GM23338 (cell line): ENCODE results near the gene SPTB. TPM values are rescaled to one million over a fixed set of nuclear protein-coding genes. Genes with fewer than 3 reads are reported as not detected.

Experiments
- ATAC-seq: fragments of 200-7000 bp; cut with Tn5 transposase; 3 replicates; pipeline ENCODE4 v1.9.1; 2020
- DNase-seq: peaks from one replicate; pipeline ENCODE4 v3.0.0-alpha.2; 2015; ENCODE audit warnings: low spot score
- H2AFZ ChIP-seq: fragments of 200-600 bp; sonication (generic); 2 replicates; pipeline ENCODE4 v1.8.0; 2016; ENCODE audit warnings: antibody characterized with exemption, mild to moderate bottlenecking, moderate library complexity
- H3F3A ChIP-seq: fragments of 200-600 bp; sonication (generic); replicated peaks from 2 replicates; pipeline ENCODE4 v1.8.0; 2017; ENCODE audit warnings: antibody characterized with exemption, mixed run types, low read depth
- H3K27ac ChIP-seq: fragments of 200-600 bp; sonication (generic); 2 replicates; pipeline ENCODE4 v1.6.1; 2016; ENCODE audit warnings: low read depth
- H3K27me3 ChIP-seq: fragments of 200-600 bp; sonication (generic); 2 replicates; pipeline ENCODE4 v1.8.0; 2016; ENCODE audit warnings: mild to moderate bottlenecking, mixed run types, moderate library complexity; ENCODE audit not compliant: insufficient read depth
- H3K36me3 ChIP-seq: fragments of 200-600 bp; sonication (generic); 2 replicates; pipeline ENCODE4 v1.8.0; 2016; ENCODE audit warnings: mild to moderate bottlenecking; ENCODE audit not compliant: insufficient read depth
- H3K4me1 ChIP-seq: fragments of 200-600 bp; sonication (generic); 2 replicates; pipeline ENCODE4 v1.8.0; 2016; ENCODE audit warnings: mild to moderate bottlenecking, moderate library complexity; ENCODE audit not compliant: insufficient read depth
- H3K4me2 ChIP-seq: fragments of 200-600 bp; sonication (generic); 2 replicates; pipeline ENCODE4 v1.7.1; 2017; ENCODE audit warnings: mixed run types
- H3K4me3 ChIP-seq: fragments of 200-600 bp; sonication (generic); 2 replicates; pipeline ENCODE4 v1.6.1; 2016; ENCODE audit warnings: mixed run types
- H3K79me2 ChIP-seq: fragments of 200-600 bp; sonication (generic); replicated peaks from 2 replicates; pipeline ENCODE4 v1.8.0; 2017; ENCODE audit warnings: mild to moderate bottlenecking; ENCODE audit not compliant: insufficient read depth
- H3K9me2 ChIP-seq: fragments of 200-600 bp; sonication (generic); 2 replicates; pipeline ENCODE4 v1.8.0; 2017; ENCODE audit not compliant: insufficient read depth
- H4K20me1 ChIP-seq: fragments of 200-600 bp; sonication (generic); replicated peaks from 2 replicates; pipeline ENCODE4 v1.8.0; 2017; ENCODE audit warnings: mild to moderate bottlenecking; ENCODE audit not compliant: insufficient read depth
- H3K27ac Mint-ChIP-seq: 2 replicates; pipeline ENCODE4 v1.8.0; 2020; ENCODE audit warnings: inconsistent platforms, mild to moderate bottlenecking, moderate library complexity, mixed read lengths
- H3K27me3 Mint-ChIP-seq: 3 replicates; pipeline ENCODE4 v1.8.0; 2022; ENCODE audit warnings: low read depth, mild to moderate bottlenecking, moderate library complexity, mixed read lengths, inconsistent platforms; ENCODE audit not compliant: insufficient read depth, poor library complexity
- H3K36me3 Mint-ChIP-seq: 3 replicates; pipeline ENCODE4 v1.8.0; 2021; ENCODE audit warnings: low read depth, mild to moderate bottlenecking, inconsistent platforms, moderate library complexity, mixed read lengths
- H3K4me1 Mint-ChIP-seq: 3 replicates; pipeline ENCODE4 v1.8.0; 2020; ENCODE audit warnings: mild to moderate bottlenecking, inconsistent platforms, mixed read lengths
- H3K4me3 Mint-ChIP-seq: 3 replicates; pipeline ENCODE4 v1.8.0; 2021; ENCODE audit warnings: moderate library complexity, mild to moderate bottlenecking, inconsistent platforms, mixed read lengths
- H3K9me3 Mint-ChIP-seq: 3 replicates; pipeline ENCODE4 v1.8.0; 2020; ENCODE audit warnings: moderate library complexity, mild to moderate bottlenecking, inconsistent platforms, mixed read lengths
- CREB1 ChIP-seq: fragments of 250-450 bp; sonication (Bioruptor Pico); IDR thresholded peaks from 2 replicates; pipeline ENCODE4 v1.5.0; 2020; ENCODE audit warnings: low read depth, mild to moderate bottlenecking, moderate library complexity
- ETS1 ChIP-seq: IDR thresholded peaks from 2 replicates; pipeline ENCODE4 v1.6.1; 2016; ENCODE audit warnings: antibody characterized with exemption
- EZH2 ChIP-seq: fragments of 200-600 bp; sonication (generic); IDR thresholded peaks from one replicate; pipeline ENCODE4 v1.8.0; 2017; ENCODE audit warnings: antibody characterized with exemption, mild to moderate bottlenecking, low read depth; ENCODE audit not compliant: unreplicated experiment
- EZH2phosphoT487 ChIP-seq: fragments of 200-600 bp; sonication (generic); IDR thresholded peaks from one replicate; pipeline ENCODE4 v1.8.1; 2018; ENCODE audit warnings: antibody characterized with exemption; ENCODE audit not compliant: unreplicated experiment
- JUNB ChIP-seq: IDR thresholded peaks from one replicate; pipeline ENCODE4 v1.6.1; 2016; ENCODE audit warnings: antibody characterized with exemption; ENCODE audit not compliant: unreplicated experiment
- NANOG ChIP-seq: IDR thresholded peaks from 2 replicates; pipeline ENCODE4 v1.6.1; 2016; ENCODE audit warnings: antibody characterized with exemption, borderline replicate concordance
- POLR2AphosphoS5 ChIP-seq: IDR thresholded peaks from 2 replicates; pipeline ENCODE4 v1.6.1; 2016; ENCODE audit warnings: antibody characterized with exemption, low read depth
- STAT1 ChIP-seq: IDR thresholded peaks from one replicate; pipeline ENCODE4 v1.6.1; 2016; ENCODE audit warnings: antibody characterized with exemption; ENCODE audit not compliant: unreplicated experiment
- ZNF114 ChIP-seq: fragments of 250-450 bp; sonication (Bioruptor Pico); IDR thresholded peaks from 2 replicates; pipeline ENCODE4 v1.5.0; 2020; ENCODE audit warnings: mild to moderate bottlenecking, moderate library complexity
- ZNF331 ChIP-seq: fragments of 250-450 bp; sonication (Bioruptor Pico); IDR thresholded peaks from 2 replicates; pipeline ENCODE4 v1.5.0; 2020; ENCODE audit warnings: low read depth, mild to moderate bottlenecking, moderate library complexity
- polyA plus RNA-seq: library from polyadenylated mRNA; unstranded; fragments of >200 nt; fragmentation: Nextera tagmentation; extraction: Ambion mirVana; gene quantifications from 2 replicates; pipeline ENCODE4 v1.2.1, GENCODE V29; 2016
- total RNA-seq: library from RNA; depleted of rRNA; stranded (reverse); fragments of >200 nt; shearing (Covaris generic); gene quantifications from 2 replicates; pipeline ENCODE4 v1.2.3, GENCODE V29; 2014
- TF ChIP-seq, protein P1 (sequence below): IDR thresholded peaks from one replicate; pipeline ENCODE4 v1.6.1; 2018; ENCODE audit warnings: antibody characterized with exemption; ENCODE audit not compliant: unreplicated experiment
- TF ChIP-seq, protein P2 (sequence below): fragments of 250-450 bp; sonication (Bioruptor Pico); IDR thresholded peaks from 2 replicates; pipeline ENCODE4 v1.5.0; 2020; ENCODE audit warnings: mild to moderate bottlenecking, moderate library complexity
- TF ChIP-seq, protein P3 (sequence below), 2 experiments: fragments of 200-600 bp in 1 of 2; sonication (generic) in 1 of 2; conservative IDR thresholded peaks; 2 replicates each; pipeline versions ENCODE4 v1.5.1 to v1.6.1; 2016 to 2017; ENCODE audit warnings: antibody characterized with exemption in 2 of 2, low read depth in 2 of 2, mild to moderate bottlenecking in 2 of 2, moderate library complexity in 1 of 2

The SPTB gene
- total and polyA plus RNA-seq, 2 experiments from 2014 or later = 1.1 to 1.9 TPM

GRCh38 chr14:64923015-64923414 is 43.3 kb upstream of the SPTB start:
- H3K4me3 Mint-ChIP-seq = no peak overlapping the region
- Histone ChIP-seq H3K36me3 (peaks cover 23% of the 10 kb centered on the region; the same call in 1 of the 2 replicates), H3F3A (peaks cover 3% of the 10 kb centered on the region; the same call in 1 of the 2 replicates), H3K27me3 (no peaks in the 10 kb centered on the region), H2AFZ (no peak overlapping the region), H3K4me3 (no peak overlapping the region), H3K9me2 (no peaks in the 10 kb centered on the region), H3K79me2 (0 out of 2 replicates have a peak, but pooled peaks cover 4% of the 10 kb centered on the region), H3K4me2 (no peak overlapping the region), H4K20me1 (0 out of 2 replicates have a peak, but pooled peaks cover 3% of the 10 kb centered on the region), H3K27ac (no peak overlapping the region), H3K4me1 (no peaks in the 10 kb centered on the region)
- DNase-seq (no peak), ATAC-seq (no peak)
- TF ChIP-seq EZH2phosphoT487 (no peak), ZNF331 (CRISPR knock-in tag) (no peak), NANOG (no peak), ZNF114 (CRISPR knock-in tag) (no peak), JUNB (no peak), STAT1 (no peak), CREB1 (CRISPR knock-in tag) (no peak), EZH2 (no peak), POLR2AphosphoS5 (no peak), ETS1 (no peak)
- TF ChIP-seq, protein P1, sequence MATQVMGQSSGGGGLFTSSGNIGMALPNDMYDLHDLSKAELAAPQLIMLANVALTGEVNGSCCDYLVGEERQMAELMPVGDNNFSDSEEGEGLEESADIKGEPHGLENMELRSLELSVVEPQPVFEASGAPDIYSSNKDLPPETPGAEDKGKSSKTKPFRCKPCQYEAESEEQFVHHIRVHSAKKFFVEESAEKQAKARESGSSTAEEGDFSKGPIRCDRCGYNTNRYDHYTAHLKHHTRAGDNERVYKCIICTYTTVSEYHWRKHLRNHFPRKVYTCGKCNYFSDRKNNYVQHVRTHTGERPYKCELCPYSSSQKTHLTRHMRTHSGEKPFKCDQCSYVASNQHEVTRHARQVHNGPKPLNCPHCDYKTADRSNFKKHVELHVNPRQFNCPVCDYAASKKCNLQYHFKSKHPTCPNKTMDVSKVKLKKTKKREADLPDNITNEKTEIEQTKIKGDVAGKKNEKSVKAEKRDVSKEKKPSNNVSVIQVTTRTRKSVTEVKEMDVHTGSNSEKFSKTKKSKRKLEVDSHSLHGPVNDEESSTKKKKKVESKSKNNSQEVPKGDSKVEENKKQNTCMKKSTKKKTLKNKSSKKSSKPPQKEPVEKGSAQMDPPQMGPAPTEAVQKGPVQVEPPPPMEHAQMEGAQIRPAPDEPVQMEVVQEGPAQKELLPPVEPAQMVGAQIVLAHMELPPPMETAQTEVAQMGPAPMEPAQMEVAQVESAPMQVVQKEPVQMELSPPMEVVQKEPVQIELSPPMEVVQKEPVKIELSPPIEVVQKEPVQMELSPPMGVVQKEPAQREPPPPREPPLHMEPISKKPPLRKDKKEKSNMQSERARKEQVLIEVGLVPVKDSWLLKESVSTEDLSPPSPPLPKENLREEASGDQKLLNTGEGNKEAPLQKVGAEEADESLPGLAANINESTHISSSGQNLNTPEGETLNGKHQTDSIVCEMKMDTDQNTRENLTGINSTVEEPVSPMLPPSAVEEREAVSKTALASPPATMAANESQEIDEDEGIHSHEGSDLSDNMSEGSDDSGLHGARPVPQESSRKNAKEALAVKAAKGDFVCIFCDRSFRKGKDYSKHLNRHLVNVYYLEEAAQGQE = no peak
- TF ChIP-seq, protein P2, sequence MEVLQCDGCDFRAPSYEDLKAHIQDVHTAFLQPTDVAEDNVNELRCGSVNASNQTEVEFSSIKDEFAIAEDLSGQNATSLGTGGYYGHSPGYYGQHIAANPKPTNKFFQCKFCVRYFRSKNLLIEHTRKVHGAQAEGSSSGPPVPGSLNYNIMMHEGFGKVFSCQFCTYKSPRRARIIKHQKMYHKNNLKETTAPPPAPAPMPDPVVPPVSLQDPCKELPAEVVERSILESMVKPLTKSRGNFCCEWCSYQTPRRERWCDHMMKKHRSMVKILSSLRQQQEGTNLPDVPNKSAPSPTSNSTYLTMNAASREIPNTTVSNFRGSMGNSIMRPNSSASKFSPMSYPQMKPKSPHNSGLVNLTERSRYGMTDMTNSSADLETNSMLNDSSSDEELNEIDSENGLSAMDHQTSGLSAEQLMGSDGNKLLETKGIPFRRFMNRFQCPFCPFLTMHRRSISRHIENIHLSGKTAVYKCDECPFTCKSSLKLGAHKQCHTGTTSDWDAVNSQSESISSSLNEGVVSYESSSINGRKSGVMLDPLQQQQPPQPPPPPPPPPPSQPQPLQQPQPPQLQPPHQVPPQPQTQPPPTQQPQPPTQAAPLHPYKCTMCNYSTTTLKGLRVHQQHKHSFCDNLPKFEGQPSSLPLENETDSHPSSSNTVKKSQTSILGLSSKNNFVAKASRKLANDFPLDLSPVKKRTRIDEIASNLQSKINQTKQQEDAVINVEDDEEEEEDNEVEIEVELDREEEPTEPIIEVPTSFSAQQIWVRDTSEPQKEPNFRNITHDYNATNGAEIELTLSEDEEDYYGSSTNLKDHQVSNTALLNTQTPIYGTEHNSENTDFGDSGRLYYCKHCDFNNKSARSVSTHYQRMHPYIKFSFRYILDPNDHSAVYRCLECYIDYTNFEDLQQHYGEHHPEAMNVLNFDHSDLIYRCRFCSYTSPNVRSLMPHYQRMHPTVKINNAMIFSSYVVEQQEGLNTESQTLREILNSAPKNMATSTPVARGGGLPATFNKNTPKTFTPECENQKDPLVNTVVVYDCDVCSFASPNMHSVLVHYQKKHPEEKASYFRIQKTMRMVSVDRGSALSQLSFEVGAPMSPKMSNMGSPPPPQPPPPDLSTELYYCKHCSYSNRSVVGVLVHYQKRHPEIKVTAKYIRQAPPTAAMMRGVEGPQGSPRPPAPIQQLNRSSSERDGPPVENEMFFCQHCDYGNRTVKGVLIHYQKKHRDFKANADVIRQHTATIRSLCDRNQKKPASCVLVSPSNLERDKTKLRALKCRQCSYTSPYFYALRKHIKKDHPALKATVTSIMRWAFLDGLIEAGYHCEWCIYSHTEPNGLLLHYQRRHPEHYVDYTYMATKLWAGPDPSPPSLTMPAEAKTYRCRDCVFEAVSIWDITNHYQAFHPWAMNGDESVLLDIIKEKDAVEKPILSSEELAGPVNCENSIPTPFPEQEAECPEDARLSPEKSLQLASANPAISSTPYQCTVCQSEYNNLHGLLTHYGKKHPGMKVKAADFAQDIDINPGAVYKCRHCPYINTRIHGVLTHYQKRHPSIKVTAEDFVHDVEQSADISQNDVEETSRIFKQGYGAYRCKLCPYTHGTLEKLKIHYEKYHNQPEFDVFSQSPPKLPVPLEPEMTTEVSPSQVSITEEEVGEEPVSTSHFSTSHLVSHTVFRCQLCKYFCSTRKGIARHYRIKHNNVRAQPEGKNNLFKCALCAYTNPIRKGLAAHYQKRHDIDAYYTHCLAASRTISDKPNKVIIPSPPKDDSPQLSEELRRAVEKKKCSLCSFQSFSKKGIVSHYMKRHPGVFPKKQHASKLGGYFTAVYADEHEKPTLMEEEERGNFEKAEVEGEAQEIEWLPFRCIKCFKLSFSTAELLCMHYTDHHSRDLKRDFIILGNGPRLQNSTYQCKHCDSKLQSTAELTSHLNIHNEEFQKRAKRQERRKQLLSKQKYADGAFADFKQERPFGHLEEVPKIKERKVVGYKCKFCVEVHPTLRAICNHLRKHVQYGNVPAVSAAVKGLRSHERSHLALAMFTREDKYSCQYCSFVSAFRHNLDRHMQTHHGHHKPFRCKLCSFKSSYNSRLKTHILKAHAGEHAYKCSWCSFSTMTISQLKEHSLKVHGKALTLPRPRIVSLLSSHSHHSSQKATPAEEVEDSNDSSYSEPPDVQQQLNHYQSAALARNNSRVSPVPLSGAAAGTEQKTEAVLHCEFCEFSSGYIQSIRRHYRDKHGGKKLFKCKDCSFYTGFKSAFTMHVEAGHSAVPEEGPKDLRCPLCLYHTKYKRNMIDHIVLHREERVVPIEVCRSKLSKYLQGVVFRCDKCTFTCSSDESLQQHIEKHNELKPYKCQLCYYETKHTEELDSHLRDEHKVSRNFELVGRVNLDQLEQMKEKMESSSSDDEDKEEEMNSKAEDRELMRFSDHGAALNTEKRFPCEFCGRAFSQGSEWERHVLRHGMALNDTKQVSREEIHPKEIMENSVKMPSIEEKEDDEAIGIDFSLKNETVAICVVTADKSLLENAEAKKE (CRISPR knock-in tag) = no peak
- TF ChIP-seq, protein P3, sequence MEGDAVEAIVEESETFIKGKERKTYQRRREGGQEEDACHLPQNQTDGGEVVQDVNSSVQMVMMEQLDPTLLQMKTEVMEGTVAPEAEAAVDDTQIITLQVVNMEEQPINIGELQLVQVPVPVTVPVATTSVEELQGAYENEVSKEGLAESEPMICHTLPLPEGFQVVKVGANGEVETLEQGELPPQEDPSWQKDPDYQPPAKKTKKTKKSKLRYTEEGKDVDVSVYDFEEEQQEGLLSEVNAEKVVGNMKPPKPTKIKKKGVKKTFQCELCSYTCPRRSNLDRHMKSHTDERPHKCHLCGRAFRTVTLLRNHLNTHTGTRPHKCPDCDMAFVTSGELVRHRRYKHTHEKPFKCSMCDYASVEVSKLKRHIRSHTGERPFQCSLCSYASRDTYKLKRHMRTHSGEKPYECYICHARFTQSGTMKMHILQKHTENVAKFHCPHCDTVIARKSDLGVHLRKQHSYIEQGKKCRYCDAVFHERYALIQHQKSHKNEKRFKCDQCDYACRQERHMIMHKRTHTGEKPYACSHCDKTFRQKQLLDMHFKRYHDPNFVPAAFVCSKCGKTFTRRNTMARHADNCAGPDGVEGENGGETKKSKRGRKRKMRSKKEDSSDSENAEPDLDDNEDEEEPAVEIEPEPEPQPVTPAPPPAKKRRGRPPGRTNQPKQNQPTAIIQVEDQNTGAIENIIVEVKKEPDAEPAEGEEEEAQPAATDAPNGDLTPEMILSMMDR (conservative IDR thresholded peaks at IDR 0.05; ENCODE audit: low read depth in 2 of 2) = no peak
- peaks cover 22% of the 10 kb centered on the region for H3K36me3 Mint-ChIP-seq
- peaks cover 3% of the 10 kb centered on the region for H3K27me3 Mint-ChIP-seq
- no peaks in the 10 kb centered on the region for H3K9me3 Mint-ChIP-seq
- H3K27ac Mint-ChIP-seq = no peak overlapping the region
- H3K4me1 Mint-ChIP-seq = no peaks in the 10 kb centered on the region
